Mammary epithelial cell (primary cell): ENCODE data around the gene MAML2.

Experiments
- CTCF ChIP-seq, 2 donors: IDR thresholded peaks in 1 of 2; conservative IDR thresholded peaks in 1 of 2; 2 replicates each; pipeline ENCODE4 v1.5.1; 2011 to 2012; ENCODE audit warnings: inconsistent platforms in 2 of 2, low read length in 2 of 2, mild to moderate bottlenecking in 2 of 2, control low read depth in 1 of 2, low read depth in 1 of 2; ENCODE audit not compliant: insufficient read depth in 1 of 2; ENCODE audit errors: extremely low read depth in 1 of 2
- EZH2 ChIP-seq: IDR thresholded peaks from 2 replicates; pipeline ENCODE4 v1.6.1; 2012; ENCODE audit warnings: low read length, inconsistent platforms, borderline replicate concordance

- TF ChIP-seq CTCF (conservative IDR thresholded peaks at IDR 0.05 in 1 of 2, IDR thresholded peaks at IDR 0.05 in 1 of 2; ENCODE audit: extremely low read depth in 1 of 2, insufficient read depth in 1 of 2, low read depth in 1 of 2, low read length in 2 of 2) (no peak), EZH2 (no peak)
Observed at GRCh38 chr11:96232132-96232531, 110.9 kb downstream of the MAML2 start.
